GM12873 (cell line): ENCODE measurements around the gene PGC.

Experiments used
- CTCF ChIP-seq: IDR thresholded peaks from 2 replicates; pipeline ENCODE4 v1.5.1; 2012; ENCODE audit warnings: low read depth, mild to moderate bottlenecking, moderate library complexity, low read length, control low read depth; ENCODE audit not compliant: insufficient read depth; ENCODE audit errors: missing control alignments

Gene PGC

GRCh38 chr6:41786451-41787218, 39.4 kb upstream of the PGC start:
- peak; percentile 70 for TF ChIP-seq CTCF

- no peak for TF ChIP-seq CTCF
These were observed 38.7 kb upstream of the PGC start for GRCh38 chr6:41785689-41786450.

GRCh38 chr6:41785254-41785653, 38.1 kb upstream of the PGC start:
- TF ChIP-seq CTCF, result no peak

GRCh38 chr6:41784581-41785171, 37.5 kb upstream of the PGC start:
- TF ChIP-seq CTCF, result no peak

GRCh38 chr6:41783106-41783780, 36.0 kb upstream of the PGC start:
- no peak for TF ChIP-seq CTCF

GRCh38 chr6:41781366-41781730, 34.2 kb upstream of the PGC start:
- no peak for TF ChIP-seq CTCF
